GM12874 (cell line): ENCODE measurements around the gene USP10.
A peak's percentile ranks its signal among the peaks of the same experiment; 100 is the strongest.

Experiments used
- TF ChIP-seq, protein P1 (sequence below): IDR thresholded peaks from 2 replicates; pipeline ENCODE4 v1.5.1; 2011; ENCODE audit warnings: low read depth, mild to moderate bottlenecking, control low read depth, low read length, moderate library complexity; ENCODE audit not compliant: insufficient read depth

The USP10 gene

DNA sequence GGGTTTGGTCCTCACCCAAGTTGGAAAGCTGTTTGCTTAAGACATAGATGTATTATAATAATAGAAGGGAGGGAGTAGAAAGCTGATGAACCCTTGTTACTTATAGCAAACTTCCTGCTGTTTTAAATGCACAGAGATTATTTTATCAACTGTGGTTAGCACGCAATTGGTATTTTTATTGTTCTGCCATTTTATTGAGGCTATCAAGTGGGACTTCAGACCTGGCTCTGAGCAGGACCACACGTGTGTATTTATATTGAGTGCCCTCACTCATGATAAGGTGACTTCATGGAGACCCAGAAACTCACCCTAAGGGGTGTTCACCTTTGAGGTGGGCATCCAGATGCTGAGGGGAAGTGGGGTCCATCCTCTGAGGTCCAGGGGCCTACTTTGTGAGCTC is 34.4 kb upstream of the USP10 start:
- TF ChIP-seq, protein P1, sequence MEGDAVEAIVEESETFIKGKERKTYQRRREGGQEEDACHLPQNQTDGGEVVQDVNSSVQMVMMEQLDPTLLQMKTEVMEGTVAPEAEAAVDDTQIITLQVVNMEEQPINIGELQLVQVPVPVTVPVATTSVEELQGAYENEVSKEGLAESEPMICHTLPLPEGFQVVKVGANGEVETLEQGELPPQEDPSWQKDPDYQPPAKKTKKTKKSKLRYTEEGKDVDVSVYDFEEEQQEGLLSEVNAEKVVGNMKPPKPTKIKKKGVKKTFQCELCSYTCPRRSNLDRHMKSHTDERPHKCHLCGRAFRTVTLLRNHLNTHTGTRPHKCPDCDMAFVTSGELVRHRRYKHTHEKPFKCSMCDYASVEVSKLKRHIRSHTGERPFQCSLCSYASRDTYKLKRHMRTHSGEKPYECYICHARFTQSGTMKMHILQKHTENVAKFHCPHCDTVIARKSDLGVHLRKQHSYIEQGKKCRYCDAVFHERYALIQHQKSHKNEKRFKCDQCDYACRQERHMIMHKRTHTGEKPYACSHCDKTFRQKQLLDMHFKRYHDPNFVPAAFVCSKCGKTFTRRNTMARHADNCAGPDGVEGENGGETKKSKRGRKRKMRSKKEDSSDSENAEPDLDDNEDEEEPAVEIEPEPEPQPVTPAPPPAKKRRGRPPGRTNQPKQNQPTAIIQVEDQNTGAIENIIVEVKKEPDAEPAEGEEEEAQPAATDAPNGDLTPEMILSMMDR, result no peak

DNA sequence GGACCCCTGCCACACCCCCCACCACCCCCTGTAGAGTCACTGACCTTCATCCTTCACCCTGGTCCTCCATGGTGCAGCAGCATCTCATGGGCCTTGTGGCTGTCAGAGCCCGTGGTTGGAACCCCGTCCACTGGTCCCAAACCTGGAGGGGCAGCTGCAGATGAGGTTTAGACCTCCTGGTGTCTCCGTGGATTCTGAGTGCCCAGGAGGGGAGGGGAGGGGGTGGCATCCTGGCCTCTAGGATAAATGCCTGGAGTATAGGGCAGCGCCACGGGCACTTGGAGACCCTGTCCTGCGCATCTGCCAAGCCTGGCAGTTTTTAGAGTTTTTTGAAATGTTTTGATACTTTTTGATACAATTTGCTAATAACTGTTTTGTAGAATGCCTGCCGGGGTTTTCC is 34.0 kb upstream of the USP10 start:
- TF ChIP-seq, protein P1, result no peak

DNA sequence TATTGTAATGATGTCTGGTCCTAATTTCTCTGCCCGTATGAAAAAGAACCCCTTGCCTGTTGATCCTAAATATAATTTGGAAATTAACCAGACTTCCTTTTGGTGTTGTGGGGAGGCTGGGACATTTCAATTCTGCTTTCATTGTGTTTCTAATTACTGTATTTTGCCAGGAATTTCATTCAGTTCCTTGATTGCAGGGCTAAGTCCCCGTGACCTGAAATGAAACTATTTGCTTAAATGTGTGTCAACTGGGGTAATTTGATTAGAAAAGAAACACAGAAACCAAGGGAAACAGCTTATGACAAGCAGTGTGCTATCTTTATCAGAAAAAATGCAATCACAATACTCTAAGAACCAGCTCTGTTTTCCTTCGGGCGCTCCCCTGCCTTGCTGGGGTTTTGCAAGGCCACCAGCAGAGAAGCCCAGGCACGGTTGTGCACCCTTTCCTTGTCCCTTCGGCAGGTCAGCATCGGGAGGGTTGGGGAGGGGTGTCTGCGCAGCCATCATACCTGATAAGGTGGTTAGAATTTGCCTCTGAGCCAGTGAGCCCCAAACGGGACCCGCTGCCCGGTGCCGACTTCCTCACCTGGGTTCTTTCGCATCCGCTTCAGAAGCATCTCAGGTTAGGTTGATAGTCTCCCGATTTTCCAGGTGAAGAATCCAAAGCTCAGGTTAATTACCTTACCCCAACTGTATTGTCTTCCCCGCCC is 32.0 kb upstream of the USP10 start:
- TF ChIP-seq, protein P1, result no peak

DNA sequence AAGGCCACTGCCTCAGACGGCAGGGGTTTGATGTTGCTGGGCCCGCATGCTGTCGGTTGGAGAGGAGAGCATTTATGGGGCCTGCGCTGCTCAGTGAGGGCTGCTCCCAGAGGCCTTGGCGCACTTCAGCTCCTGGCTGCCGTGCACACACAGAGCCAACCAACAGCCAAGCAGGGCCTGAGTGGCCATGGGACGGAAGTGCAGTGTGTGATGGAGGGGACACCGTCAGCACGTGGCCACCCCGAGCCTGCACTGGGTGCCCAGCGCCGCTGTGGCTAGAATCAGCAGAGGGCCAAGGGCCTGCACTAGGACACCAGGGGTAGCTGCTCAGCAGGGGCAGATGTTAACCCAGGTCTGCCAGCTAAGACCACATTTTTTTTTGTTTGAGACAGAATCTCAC is 29.7 kb upstream of the USP10 start:
- TF ChIP-seq, protein P1, result no peak

DNA sequence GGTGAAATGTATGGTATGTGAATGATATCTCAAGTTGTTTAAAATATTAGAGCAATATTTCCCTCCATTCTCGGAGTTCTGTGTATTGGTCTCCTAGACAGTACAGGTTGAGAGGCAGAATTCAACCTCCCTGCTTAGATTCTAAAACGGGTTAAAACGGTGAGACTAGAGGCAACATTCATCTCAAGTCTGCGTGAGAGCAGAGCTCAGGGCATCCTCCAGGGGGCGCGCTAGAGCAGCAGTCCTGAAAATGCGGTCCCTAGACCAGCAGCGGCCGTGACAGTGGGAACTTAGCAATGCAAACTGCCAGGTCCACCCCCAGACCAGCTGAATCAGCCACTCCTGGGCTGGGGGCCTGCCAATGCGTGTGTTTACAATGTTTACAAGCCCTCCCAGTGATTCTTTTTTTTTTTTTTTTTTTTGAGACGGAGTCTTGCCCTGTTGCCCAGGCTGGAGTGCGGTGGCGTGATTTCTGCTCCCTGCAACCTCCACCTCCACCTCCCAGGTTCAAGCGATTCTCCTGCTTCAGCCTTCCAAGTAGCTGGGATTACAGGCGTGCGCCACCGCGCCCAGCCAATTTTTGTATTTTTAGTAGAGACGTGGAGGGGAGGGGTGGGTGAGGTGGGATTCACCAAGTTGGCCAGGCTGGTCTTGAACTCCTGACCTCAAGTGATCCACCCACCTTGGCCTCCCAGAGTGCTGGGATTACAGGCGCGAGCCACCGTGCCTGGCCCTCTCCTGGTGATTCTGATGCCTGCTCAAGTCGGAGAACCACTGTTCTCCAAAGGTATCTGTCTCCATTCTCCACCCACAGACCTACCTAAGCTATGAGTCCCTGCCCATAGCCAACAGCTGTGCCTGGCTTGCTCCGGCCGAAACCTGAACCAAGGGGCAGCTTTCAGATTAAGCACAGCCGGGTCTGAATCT is 27.3 kb upstream of the USP10 start:
- TF ChIP-seq, protein P1, result peak; percentile 93

DNA sequence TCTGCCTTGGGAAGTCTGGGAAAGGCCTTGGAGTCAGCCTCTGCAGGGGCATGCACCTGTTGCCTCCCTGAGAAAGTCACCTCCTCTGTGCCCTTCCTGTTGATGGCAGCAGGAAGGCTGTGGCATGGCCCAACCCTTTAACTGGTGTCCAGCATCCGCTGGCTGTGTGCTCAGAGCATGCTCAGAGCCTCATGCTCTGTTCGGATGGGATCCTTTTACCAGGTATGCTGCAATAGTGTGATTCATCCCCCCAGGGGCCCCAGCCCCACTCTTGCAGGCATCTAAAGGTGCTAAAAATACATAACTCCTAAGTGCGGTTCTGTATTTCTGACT is 26.6 kb upstream of the USP10 start:
- TF ChIP-seq, protein P1, result no peak

DNA sequence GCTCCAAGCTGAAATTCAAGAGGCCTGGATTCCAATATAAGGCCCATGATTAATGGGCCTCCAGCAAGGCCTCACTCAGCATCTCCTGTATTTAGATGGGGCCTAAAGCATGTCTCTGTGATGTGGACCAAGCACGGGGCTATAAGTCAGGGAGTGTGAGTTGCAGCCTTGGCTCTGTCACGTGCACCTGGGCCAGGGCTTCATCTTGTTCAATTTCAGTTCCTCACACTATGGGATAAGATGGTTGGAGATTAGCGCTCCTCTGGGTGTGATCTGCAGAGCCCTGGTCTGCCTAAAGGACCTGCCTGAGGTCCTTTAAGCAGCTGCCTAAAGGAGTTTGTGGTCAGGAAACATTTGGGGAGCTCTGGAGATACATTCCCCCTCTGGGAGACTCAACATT is 26.2 kb upstream of the USP10 start:
- TF ChIP-seq, protein P1, result no peak
